Measurements from ENCODE around the gene SLC35G3. TPM values are rescaled to one million over a fixed set of nuclear protein-coding genes. Genes with fewer than 3 reads are reported as not detected.

Gene SLC35G3
- total and polyA plus RNA-seq, 2 donors (not counting 1 experiment from before 2014, with no cell fraction given), result not detected

- Histone ChIP-seq H3K27ac (ENCODE audit: insufficient read depth, low read length) (no peak overlapping the region), H3K4me2 (ENCODE audit: extremely low read depth, insufficient read depth, low read length) (no peak overlapping the region), H3K4me1 (ENCODE audit: control insufficient read depth, extremely low read depth, insufficient read depth, low read length) (no peaks in the 10 kb centered on the region), H3K27me3 (ENCODE audit: control insufficient read depth, insufficient read depth, low read length) (peaks cover 9% of the 10 kb centered on the region), H2AFZ (ENCODE audit: low read length) (no peak overlapping the region), H3K9ac (ENCODE audit: insufficient read depth, low read length) (no peak overlapping the region), H3K4me3 (replicated peaks in 1 of 4; ENCODE audit: control extremely low read depth in 1 of 4, insufficient read depth in 1 of 4, low read depth in 3 of 4, low read length in 4 of 4) (no peak overlapping the region), H3K36me3 (ENCODE audit: control insufficient read depth, insufficient read depth, low read length) (no peaks in the 10 kb centered on the region), H4K20me1 (ENCODE audit: control insufficient read depth, extremely low read depth, insufficient read depth, low read length) (no peaks in the 10 kb centered on the region), H3K9me3 (ENCODE audit: control insufficient read depth, insufficient read depth, low read depth, low read length) (no peaks in the 10 kb centered on the region), H3K79me2 (ENCODE audit: control insufficient read depth, insufficient read depth, low read length) (no peaks in the 10 kb centered on the region)
- no peak for DNase-seq (ENCODE audit: low read depth in 2 of 2)
- no peak for TF ChIP-seq EZH2 (IDR thresholded peaks at IDR 0.05; ENCODE audit: low read length, missing control alignments)
- TF ChIP-seq CTCF (conservative IDR thresholded peaks at IDR 0.05 in 1 of 2, IDR thresholded peaks at IDR 0.05 in 1 of 2; ENCODE audit: low read depth in 1 of 2, low read length in 2 of 2), result no peak
Measured at GRCh38 chr17:35164716-35165115, 29.5 kb downstream of the SLC35G3 start.

- TF ChIP-seq EZH2 (IDR thresholded peaks at IDR 0.05; ENCODE audit: low read length, missing control alignments) (no peak), CTCF (conservative IDR thresholded peaks at IDR 0.05 in 1 of 2, IDR thresholded peaks at IDR 0.05 in 1 of 2; ENCODE audit: low read depth in 1 of 2, low read length in 2 of 2) (no peak)
- H3K27me3 ChIP-seq (ENCODE audit: control insufficient read depth, insufficient read depth, low read length), result peaks cover 12% of the 10 kb centered on the region
- H3K9ac ChIP-seq (ENCODE audit: insufficient read depth, low read length), result no peak overlapping the region
- H3K4me1 ChIP-seq (ENCODE audit: control insufficient read depth, extremely low read depth, insufficient read depth, low read length), result no peaks in the 10 kb centered on the region
- H3K4me3 ChIP-seq (replicated peaks in 1 of 4; ENCODE audit: control extremely low read depth in 1 of 4, insufficient read depth in 1 of 4, low read depth in 3 of 4, low read length in 4 of 4), result no peak overlapping the region
- no peak overlapping the region for H2AFZ ChIP-seq (ENCODE audit: low read length)
- H3K9me3 ChIP-seq (ENCODE audit: control insufficient read depth, insufficient read depth, low read depth, low read length), result no peaks in the 10 kb centered on the region
- H4K20me1 ChIP-seq (ENCODE audit: control insufficient read depth, extremely low read depth, insufficient read depth, low read length), result no peaks in the 10 kb centered on the region
- H3K4me2 ChIP-seq (ENCODE audit: extremely low read depth, insufficient read depth, low read length), result no peak overlapping the region
- H3K36me3 ChIP-seq (ENCODE audit: control insufficient read depth, insufficient read depth, low read length), result no peaks in the 10 kb centered on the region
- no peaks in the 10 kb centered on the region for H3K79me2 ChIP-seq (ENCODE audit: control insufficient read depth, insufficient read depth, low read length)
- DNase-seq (ENCODE audit: low read depth in 2 of 2), result no peak
- no peak overlapping the region for H3K27ac ChIP-seq (ENCODE audit: insufficient read depth, low read length)
Measured at GRCh38 chr17:35163886-35164285, 30.3 kb downstream of the SLC35G3 start.

- no peaks in the 10 kb centered on the region for H3K4me1 ChIP-seq (ENCODE audit: control insufficient read depth, extremely low read depth, insufficient read depth, low read length)
- no peaks in the 10 kb centered on the region for H3K36me3 ChIP-seq (ENCODE audit: control insufficient read depth, insufficient read depth, low read length)
- peaks cover 12% of the 10 kb centered on the region for H3K27me3 ChIP-seq (ENCODE audit: control insufficient read depth, insufficient read depth, low read length)
- H3K79me2 ChIP-seq (ENCODE audit: control insufficient read depth, insufficient read depth, low read length), result no peaks in the 10 kb centered on the region
- no peak overlapping the region for H3K4me3 ChIP-seq (replicated peaks in 1 of 4; ENCODE audit: control extremely low read depth in 1 of 4, insufficient read depth in 1 of 4, low read depth in 3 of 4, low read length in 4 of 4)
- no peak overlapping the region for H3K9ac ChIP-seq (ENCODE audit: insufficient read depth, low read length)
- H2AFZ ChIP-seq (ENCODE audit: low read length), result no peak overlapping the region
- H3K4me2 ChIP-seq (ENCODE audit: extremely low read depth, insufficient read depth, low read length), result no peak overlapping the region
- TF ChIP-seq EZH2 (IDR thresholded peaks at IDR 0.05; ENCODE audit: low read length, missing control alignments), result no peak
- TF ChIP-seq CTCF (conservative IDR thresholded peaks at IDR 0.05 in 1 of 2, IDR thresholded peaks at IDR 0.05 in 1 of 2; ENCODE audit: low read depth in 1 of 2, low read length in 2 of 2), result no peak
- no peaks in the 10 kb centered on the region for H3K9me3 ChIP-seq (ENCODE audit: control insufficient read depth, insufficient read depth, low read depth, low read length)
- H4K20me1 ChIP-seq (ENCODE audit: control insufficient read depth, extremely low read depth, insufficient read depth, low read length), result no peaks in the 10 kb centered on the region
- H3K27ac ChIP-seq (ENCODE audit: insufficient read depth, low read length), result no peak overlapping the region
- DNase-seq (ENCODE audit: low read depth in 2 of 2), result no peak
Measured at GRCh38 chr17:35162755-35163154, 31.4 kb downstream of the SLC35G3 start.
